ENCODE data around the gene TTLL4. TPM values are rescaled to one million over a fixed set of nuclear protein-coding genes. Genes with fewer than 3 reads are reported as not detected.

The TTLL4 gene
- polyA plus RNA-seq, 1 donor = 47.2 TPM

GRCh38 chr2:218713922-218714321 is 3.3 kb downstream of the TTLL4 start:
- no peak for DNase-seq

GRCh38 chr2:218716070-218716469 is 5.4 kb downstream of the TTLL4 start:
- DNase-seq = no peak

GRCh38 chr2:218717262-218717661 is 6.6 kb downstream of the TTLL4 start:
- no peak for DNase-seq

GRCh38 chr2:218718058-218718457 is 7.4 kb downstream of the TTLL4 start:
- no peak for DNase-seq

- DNase-seq = no peak
Measured at GRCh38 chr2:218719457-218719856, 8.8 kb downstream of the TTLL4 start.

GRCh38 chr2:218720048-218721041 is 9.7 kb downstream of the TTLL4 start:
- DNase-seq = no peak

GRCh38 chr2:218721488-218721887 is 10.9 kb downstream of the TTLL4 start:
- DNase-seq = no peak

GRCh38 chr2:218721934-218722333 is 11.3 kb downstream of the TTLL4 start:
- no peak for DNase-seq

- DNase-seq = no peak
Measured at GRCh38 chr2:218722419-218722818, 11.8 kb downstream of the TTLL4 start.

- no peak for DNase-seq
Measured at GRCh38 chr2:218722876-218723785, 12.5 kb downstream of the TTLL4 start.

GRCh38 chr2:218726004-218726574 is 15.5 kb downstream of the TTLL4 start:
- DNase-seq = no peak

GRCh38 chr2:218727502-218728165 is 17.0 kb downstream of the TTLL4 start:
- DNase-seq = no peak

- DNase-seq = no peak
Measured at GRCh38 chr2:218729640-218730039, 19.0 kb downstream of the TTLL4 start.

- DNase-seq = no peak
Measured at GRCh38 chr2:218732052-218732760, 21.6 kb downstream of the TTLL4 start.

- no peak for DNase-seq
Measured at GRCh38 chr2:218732761-218733158, 22.1 kb downstream of the TTLL4 start.

- DNase-seq = no peak
Measured at GRCh38 chr2:218733171-218734021, 22.8 kb downstream of the TTLL4 start.

GRCh38 chr2:218734190-218734975 is 23.7 kb downstream of the TTLL4 start:
- DNase-seq = no peak

- no peak for DNase-seq
Measured at GRCh38 chr2:218736531-218736930, 25.9 kb downstream of the TTLL4 start.

- DNase-seq = no peak
Measured at GRCh38 chr2:218743068-218743467, 32.4 kb downstream of the TTLL4 start.

All from left kidney (tissue), 2 donors.